Measurements from ENCODE around the gene ZNF578. TPM values are rescaled to one million over a fixed set of nuclear protein-coding genes. Genes with fewer than 3 reads are reported as not detected.

The ZNF578 gene
- total and polyA plus RNA-seq, 2 donors (not counting 3 experiments of a cell fraction or from before 2014, with no cell fraction given) = 0.46 to 1.00 TPM

Other genes with a start within 250 kb of the ZNF578 start
- 8.9 and 9.1 TPM in 2 replicates for gene ZNF766, start 184.0 kb upstream of the ZNF578 start, total RNA-seq
- gene ZNF766, start 184.0 kb upstream of the ZNF578 start, polyA plus RNA-seq = 1.8 and 2.9 TPM in 2 replicates
- 9.2 and 10.0 TPM in 2 replicates for gene ZNF480, start 156.4 kb upstream of the ZNF578 start, total RNA-seq
- gene ZNF480, start 156.4 kb upstream of the ZNF578 start, polyA plus RNA-seq = 2.0 and 3.6 TPM in 2 replicates
- gene ZNF610, start 117.3 kb upstream of the ZNF578 start, total RNA-seq = 0.97 and 1.1 TPM in 2 replicates
- gene ZNF610, start 117.3 kb upstream of the ZNF578 start, polyA plus RNA-seq = 1.3 and 1.7 TPM in 2 replicates
- gene ZNF880, start 83.6 kb upstream of the ZNF578 start, total RNA-seq = 7.9 and 11.0 TPM in 2 replicates
- 8.3 and 10.7 TPM in 2 replicates for gene ZNF880, start 83.6 kb upstream of the ZNF578 start, polyA plus RNA-seq
- gene ZNF528, start 55.7 kb upstream of the ZNF578 start, total RNA-seq = 11.3 and 16.1 TPM in 2 replicates
- 5.3 and 6.2 TPM in 2 replicates for gene ZNF528, start 55.7 kb upstream of the ZNF578 start, polyA plus RNA-seq
- not detected in 2 replicates for gene ZNF534, start 24.4 kb upstream of the ZNF578 start, total RNA-seq
- gene ZNF534, start 24.4 kb upstream of the ZNF578 start, polyA plus RNA-seq = not detected in 2 replicates
- gene ZNF808, start 74.1 kb downstream of the ZNF578 start, total RNA-seq = 13.6 and 15.2 TPM in 2 replicates
- 1.8 and 1.9 TPM in 2 replicates for gene ZNF808, start 74.1 kb downstream of the ZNF578 start, polyA plus RNA-seq
- gene ZNF701, start 116.7 kb downstream of the ZNF578 start, total RNA-seq = 12.1 and 12.3 TPM in 2 replicates
- 4.4 and 4.7 TPM in 2 replicates for gene ZNF701, start 116.7 kb downstream of the ZNF578 start, polyA plus RNA-seq
- 39.3 and 41.4 TPM in 2 replicates for gene ZNF83, start 184.8 kb downstream of the ZNF578 start, total RNA-seq
- gene ZNF83, start 184.8 kb downstream of the ZNF578 start, polyA plus RNA-seq = 29.6 and 32.3 TPM in 2 replicates